WERI-Rb-1 (cell line): ENCODE measurements around the gene ERP44.

Experiments
- DNase-seq: peaks from one replicate; pipeline ENCODE4 v3.0.0-alpha.2; 2020
- H3K27ac ChIP-seq: fragments of 250-450 bp; sonication (Bioruptor Pico); 2 replicates; pipeline ENCODE4 v1.5.1; 2020; ENCODE audit warnings: mild to moderate bottlenecking, moderate library complexity
- H3K27me3 ChIP-seq: fragments of 250-450 bp; sonication (Bioruptor Pico); 2 replicates; pipeline ENCODE4 v1.5.1; 2021; ENCODE audit warnings: mild to moderate bottlenecking, low read depth, moderate library complexity; ENCODE audit not compliant: insufficient read depth, severe bottlenecking
- H3K36me3 ChIP-seq: fragments of 250-450 bp; sonication (Bioruptor Pico); 2 replicates; pipeline ENCODE4 v1.5.1; 2020; ENCODE audit warnings: mild to moderate bottlenecking, moderate library complexity
- H3K4me3 ChIP-seq: 2 replicates; pipeline ENCODE4 v1.5.1; 2011; ENCODE audit warnings: low read depth, mild to moderate bottlenecking, control low read depth, low read length
- H3K9me3 ChIP-seq: fragments of 250-450 bp; sonication (Bioruptor Pico); 2 replicates; pipeline ENCODE4 v1.5.1; 2021; ENCODE audit warnings: mild to moderate bottlenecking, moderate library complexity; ENCODE audit not compliant: severe bottlenecking
- CTCF ChIP-seq: IDR thresholded peaks from 2 replicates; pipeline ENCODE4 v1.5.1; 2011; ENCODE audit warnings: low read depth, mild to moderate bottlenecking, control low read depth, inconsistent platforms, low read length

Gene ERP44

GRCh38 chr9:100021931-100022330 lies 76.9 kb downstream of the ERP44 start:
- TF ChIP-seq CTCF = no peak
- H3K4me3 ChIP-seq = no peak overlapping the region
- H3K27me3 ChIP-seq = no peaks in the 10 kb centered on the region
- DNase-seq = no peak
- no peak overlapping the region for H3K27ac ChIP-seq
- peaks cover 12% of the 10 kb centered on the region for H3K36me3 ChIP-seq
- peaks cover 10% of the 10 kb centered on the region for H3K9me3 ChIP-seq

GRCh38 chr9:100020121-100020795 lies 78.5 kb downstream of the ERP44 start:
- TF ChIP-seq CTCF = no peak
- H3K36me3 ChIP-seq = peaks cover 16% of the 10 kb centered on the region
- no peak overlapping the region for H3K27ac ChIP-seq
- no peaks in the 10 kb centered on the region for H3K27me3 ChIP-seq
- H3K4me3 ChIP-seq = no peak overlapping the region
- H3K9me3 ChIP-seq = peaks cover 10% of the 10 kb centered on the region
- DNase-seq = no peak

DNA sequence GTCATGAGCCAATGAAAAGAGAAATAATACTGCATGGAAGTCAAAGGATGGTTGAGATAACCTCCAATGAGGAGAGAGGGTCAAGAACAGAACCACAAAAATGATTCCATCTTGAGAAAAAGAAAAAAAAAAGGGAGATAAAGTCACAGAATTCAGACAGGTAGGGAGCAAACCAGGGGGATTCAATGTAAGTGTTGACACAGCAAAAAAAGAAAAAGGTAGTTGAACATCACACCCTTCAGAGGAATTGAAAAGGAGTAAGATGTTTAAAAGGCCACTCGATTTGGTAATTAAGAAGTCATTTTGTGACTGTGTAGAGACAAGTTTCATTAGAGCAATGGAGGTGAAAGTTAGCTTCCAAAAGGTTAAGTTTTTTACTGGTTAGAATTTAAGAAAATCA lies 79.3 kb downstream of the ERP44 start:
- no peaks in the 10 kb centered on the region for H3K27me3 ChIP-seq
- peaks cover 13% of the 10 kb centered on the region for H3K36me3 ChIP-seq

DNA sequence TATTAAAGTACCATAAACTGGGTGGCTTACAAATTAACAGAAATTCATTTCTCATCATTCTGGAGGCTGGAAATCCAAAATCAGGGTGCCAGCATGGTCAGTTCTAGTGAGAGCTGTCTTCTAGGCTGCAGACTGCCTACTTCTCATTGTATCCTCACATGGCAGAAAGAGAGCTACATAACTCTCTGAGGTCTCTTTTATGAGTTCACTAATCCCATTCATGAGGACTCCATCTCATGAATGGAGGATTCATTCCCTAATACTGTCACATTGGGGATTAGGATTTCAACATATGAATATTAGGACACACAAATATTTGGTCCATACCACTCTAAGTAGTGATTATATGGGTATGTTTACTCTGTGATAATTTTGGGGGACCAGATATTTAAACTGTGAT lies 84.0 kb downstream of the ERP44 start:
- DNase-seq = no peak
- no peak for TF ChIP-seq CTCF

More for the DNA sequence above, 79.3 kb downstream of the ERP44 start:
- TF ChIP-seq CTCF = no peak
- Histone ChIP-seq H3K4me3 (no peak overlapping the region), H3K27ac (no peak overlapping the region), H3K9me3 (peaks cover 5% of the 10 kb centered on the region)
- DNase-seq = no peak

GRCh38 chr9:100013573-100013972 lies 85.2 kb downstream of the ERP44 start:
- no peak for DNase-seq
- no peaks in the 10 kb centered on the region for H3K27me3 ChIP-seq
- H3K27ac ChIP-seq = no peak overlapping the region
- no peak for TF ChIP-seq CTCF
- H3K4me3 ChIP-seq = no peak overlapping the region
- H3K36me3 ChIP-seq = peaks cover 7% of the 10 kb centered on the region
- peaks cover 3% of the 10 kb centered on the region for H3K9me3 ChIP-seq

More for the DNA sequence above, 84.0 kb downstream of the ERP44 start:
- H3K27ac ChIP-seq = no peak overlapping the region
- H3K36me3 ChIP-seq = peaks cover 8% of the 10 kb centered on the region
- no peaks in the 10 kb centered on the region for H3K27me3 ChIP-seq
- no peak overlapping the region for H3K4me3 ChIP-seq
- H3K9me3 ChIP-seq = peaks cover 3% of the 10 kb centered on the region

GRCh38 chr9:100012279-100012678 lies 86.5 kb downstream of the ERP44 start:
- Histone ChIP-seq H3K27ac (no peak overlapping the region), H3K9me3 (peaks cover 3% of the 10 kb centered on the region), H3K27me3 (no peaks in the 10 kb centered on the region), H3K4me3 (no peak overlapping the region), H3K36me3 (peaks cover 7% of the 10 kb centered on the region)
- TF ChIP-seq CTCF = no peak
- no peak for DNase-seq
